ENCODE results near the gene KDM2B.

The KDM2B gene

GRCh38 chr12:121455766-121456420, 124.9 kb downstream of the KDM2B start:
- peaks cover 14% of the 10 kb centered on the region for H3K36me3 ChIP-seq (ENCODE audit: control insufficient read depth, insufficient read depth, low read length)
- TF ChIP-seq CTCF (IDR thresholded peaks at IDR 0.05; ENCODE audit: insufficient read depth, low read length, poor library complexity, severe bottlenecking), result no peak
- no peak overlapping the region for H3K4me3 ChIP-seq (replicated peaks; ENCODE audit: low read depth, low read length)
- H3K27me3 ChIP-seq (replicated peaks; ENCODE audit: control insufficient read depth, insufficient read depth, low read length), result no peaks in the 10 kb centered on the region
- no peak for DNase-seq (ENCODE audit: extremely low read depth, insufficient read length)

GRCh38 chr12:121454921-121455320, 125.9 kb downstream of the KDM2B start:
- TF ChIP-seq CTCF (IDR thresholded peaks at IDR 0.05; ENCODE audit: insufficient read depth, low read length, poor library complexity, severe bottlenecking), result no peak
- Histone ChIP-seq H3K27me3 (replicated peaks; ENCODE audit: control insufficient read depth, insufficient read depth, low read length) (no peaks in the 10 kb centered on the region), H3K4me3 (replicated peaks; ENCODE audit: low read depth, low read length) (no peak overlapping the region), H3K36me3 (ENCODE audit: control insufficient read depth, insufficient read depth, low read length) (peaks cover 14% of the 10 kb centered on the region)
- DNase-seq (ENCODE audit: extremely low read depth, insufficient read length), result no peak

- Histone ChIP-seq H3K4me3 (replicated peaks; ENCODE audit: low read depth, low read length) (no peak overlapping the region), H3K27me3 (replicated peaks; ENCODE audit: control insufficient read depth, insufficient read depth, low read length) (no peaks in the 10 kb centered on the region), H3K36me3 (ENCODE audit: control insufficient read depth, insufficient read depth, low read length) (peaks cover 16% of the 10 kb centered on the region)
- no peak for TF ChIP-seq CTCF (IDR thresholded peaks at IDR 0.05; ENCODE audit: insufficient read depth, low read length, poor library complexity, severe bottlenecking)
- DNase-seq (ENCODE audit: extremely low read depth, insufficient read length), result no peak
These were observed 127.2 kb downstream of the KDM2B start for GRCh38 chr12:121453629-121454028.

- no peak for TF ChIP-seq CTCF (IDR thresholded peaks at IDR 0.05; ENCODE audit: insufficient read depth, low read length, poor library complexity, severe bottlenecking)
- H3K36me3 ChIP-seq (ENCODE audit: control insufficient read depth, insufficient read depth, low read length), result peaks cover 16% of the 10 kb centered on the region
- no peak for DNase-seq (ENCODE audit: extremely low read depth, insufficient read length)
- no peaks in the 10 kb centered on the region for H3K27me3 ChIP-seq (replicated peaks; ENCODE audit: control insufficient read depth, insufficient read depth, low read length)
- no peak overlapping the region for H3K4me3 ChIP-seq (replicated peaks; ENCODE audit: low read depth, low read length)
These were observed 127.8 kb downstream of the KDM2B start for GRCh38 chr12:121452985-121453360.

GRCh38 chr12:121452340-121452984, 128.4 kb downstream of the KDM2B start:
- TF ChIP-seq CTCF (IDR thresholded peaks at IDR 0.05; ENCODE audit: insufficient read depth, low read length, poor library complexity, severe bottlenecking), result no peak
- Histone ChIP-seq H3K36me3 (ENCODE audit: control insufficient read depth, insufficient read depth, low read length) (peaks cover 16% of the 10 kb centered on the region), H3K27me3 (replicated peaks; ENCODE audit: control insufficient read depth, insufficient read depth, low read length) (no peaks in the 10 kb centered on the region), H3K4me3 (replicated peaks; ENCODE audit: low read depth, low read length) (no peak overlapping the region)
- DNase-seq (ENCODE audit: extremely low read depth, insufficient read length), result no peak

Data from GM06990 (cell line).